A549 (cell line): ENCODE results near the gene ATP10B. TPM values are rescaled to one million over a fixed set of nuclear protein-coding genes. Genes with fewer than 3 reads are reported as not detected.

ENCODE experiments used
- ATAC-seq, 2 experiments: fragments of 200-7000 bp in 1 of 2; fragments of >200 bp in 1 of 2; cut with Nextera tagmentation in 1 of 2; cut with Tn5 transposase in 1 of 2; 3 replicates each; pipeline versions ENCODE4 v1.8.0 to v1.9.1; 2018 to 2020; ENCODE audit warnings: mild to moderate bottlenecking in 1 of 2, moderate library complexity in 1 of 2
- CTCF ChIA-PET: fragments of 300-600 bp; sonication (Branson Sonifier 250); formaldehyde crosslinking; extraction: SDS; loops from one replicate; lab custom pipeline; 2021; ENCODE audit warnings: antibody characterized with exemption, inconsistent platforms; lab: Yijun Ruan, JAX
- POLR2A ChIA-PET: fragments of 350-600 bp; formaldehyde crosslinking; extraction: SDS; loops from one replicate; lab custom pipeline; 2021; ENCODE audit warnings: antibody characterized with exemption, inconsistent platforms; lab: Yijun Ruan, JAX
- DNase-seq, 2 experiments: peaks; one replicate each; pipeline versions ENCODE4 v3.0.0 to v3.0.0-alpha.2; 2011 to 2016; ENCODE audit warnings: low read depth in 1 of 2, low spot score in 1 of 2
- FAIRE-seq: peaks from 2 replicates; lab custom pipeline; 2011; peaks lifted over from hg19 to GRCh38; lab: Jason Lieb, UNC
- H3K27ac ChIP-seq, 2 experiments: fragments of >200 bp; sonication (Bioruptor Twin); formaldehyde crosslinking; 3 replicates each; pipeline ENCODE4 v1.5.1; 2016 to 2017
- H3K4me1 ChIP-seq: fragments of >200 bp; sonication (Bioruptor Twin); formaldehyde crosslinking; 3 replicates; pipeline ENCODE4 v1.6.1; 2016
- H3K4me2 ChIP-seq: fragments of >200 bp; sonication (Bioruptor Twin); formaldehyde crosslinking; 3 replicates; pipeline ENCODE4 v1.6.1; 2016
- H3K4me3 ChIP-seq: fragments of >200 bp; sonication (Bioruptor Twin); formaldehyde crosslinking; 3 replicates; pipeline ENCODE4 v1.5.1; 2016
- H3K9me3 ChIP-seq: fragments of >200 bp; sonication (Bioruptor Twin); formaldehyde crosslinking; 3 replicates; pipeline ENCODE4 v1.6.1; 2016
- CBX8 ChIP-seq: fragments of 200-600 bp; sonication (generic); IDR thresholded peaks from 2 replicates; pipeline ENCODE4 v1.6.1; 2016
- CEBPB ChIP-seq, 2 experiments: fragments of >200 bp in 1 of 2; sonication (Bioruptor Twin) in 1 of 2; formaldehyde crosslinking in 1 of 2; IDR thresholded peaks; 2 replicates each; pipeline ENCODE4 v1.6.1; 2012 to 2016
- CHD2 ChIP-seq: fragments of 150-350 bp; IDR thresholded peaks from 2 replicates; pipeline ENCODE4 v1.6.1; 2014; ENCODE audit warnings: low read length; ENCODE audit not compliant: partially characterized antibody
- CHD4 ChIP-seq: fragments of 200-600 bp; sonication (generic); IDR thresholded peaks from 2 replicates; pipeline ENCODE4 v1.6.1; 2016; ENCODE audit warnings: antibody characterized with exemption, mild to moderate bottlenecking, borderline replicate concordance
- EHMT2 ChIP-seq: fragments of 200-600 bp; sonication (generic); IDR thresholded peaks from 2 replicates; pipeline ENCODE4 v1.6.1; 2016; ENCODE audit warnings: antibody characterized with exemption, low read depth, mild to moderate bottlenecking, moderate library complexity
- FOSB ChIP-seq: fragments of 250-450 bp; sonication (Bioruptor Pico); IDR thresholded peaks from 2 replicates; pipeline ENCODE4 v1.5.0; 2020; ENCODE audit warnings: mild to moderate bottlenecking, moderate library complexity
- FOSL2 ChIP-seq, 2 experiments: fragments of 450-650 bp in 1 of 2; fragments of >200 bp in 1 of 2; sonication (Bioruptor Twin) in 1 of 2; formaldehyde crosslinking; IDR thresholded peaks; 2 replicates each; pipeline versions ENCODE4 v1.5.0 to v1.6.1; 2016 to 2020; ENCODE audit warnings: mild to moderate bottlenecking in 1 of 2, moderate library complexity in 1 of 2
- FOXS1 ChIP-seq: fragments of 250-450 bp; sonication (Bioruptor Pico); IDR thresholded peaks from 2 replicates; pipeline ENCODE4 v1.5.0; 2020; ENCODE audit warnings: mild to moderate bottlenecking, moderate library complexity
- GATA3 ChIP-seq: IDR thresholded peaks from 2 replicates; pipeline ENCODE4 v1.6.1; 2012; ENCODE audit warnings: borderline replicate concordance
- HDAC2 ChIP-seq: fragments of 200-600 bp; sonication (generic); IDR thresholded peaks from 2 replicates; pipeline ENCODE4 v1.6.1; 2016
- HEYL ChIP-seq: fragments of 250-450 bp; sonication (Bioruptor Pico); IDR thresholded peaks from 2 replicates; pipeline ENCODE4 v1.8.0; 2021; ENCODE audit warnings: mild to moderate bottlenecking, moderate library complexity
- HOXB13 ChIP-seq: fragments of 250-450 bp; sonication (Bioruptor Pico); IDR thresholded peaks from 2 replicates; pipeline ENCODE4 v1.5.0; 2020; ENCODE audit warnings: low read depth, mild to moderate bottlenecking, moderate library complexity
- HOXB5 ChIP-seq: fragments of 250-450 bp; sonication (Bioruptor Pico); IDR thresholded peaks from 2 replicates; pipeline ENCODE4 v1.5.0; 2020; ENCODE audit warnings: mild to moderate bottlenecking, moderate library complexity
- JUN ChIP-seq, 2 experiments: fragments of >200 bp; sonication (Bioruptor Twin); formaldehyde crosslinking; IDR thresholded peaks; 2 replicates in 1 of 2; 3 replicates in 1 of 2; pipeline ENCODE4 v1.6.1; 2016 to 2017
- KDM5A ChIP-seq: fragments of 200-600 bp; sonication (generic); IDR thresholded peaks from 2 replicates; pipeline ENCODE4 v1.6.1; 2016; ENCODE audit warnings: antibody characterized with exemption, mild to moderate bottlenecking
- MAZ ChIP-seq: fragments of 150-350 bp; IDR thresholded peaks from 2 replicates; pipeline ENCODE4 v1.6.1; 2014; ENCODE audit warnings: antibody characterized with exemption, low read depth, low read length, borderline replicate concordance
- NPAS2 ChIP-seq: fragments of 250-450 bp; sonication (Bioruptor Pico); IDR thresholded peaks from 2 replicates; pipeline ENCODE4 v1.8.0; 2022; ENCODE audit warnings: mild to moderate bottlenecking, moderate library complexity, borderline replicate concordance
- POLR2A ChIP-seq: IDR thresholded peaks from 2 replicates; pipeline ENCODE4 v1.6.1; 2012; ENCODE audit warnings: mild to moderate bottlenecking, low read length
- RARB ChIP-seq: fragments of 250-450 bp; sonication (Bioruptor Pico); IDR thresholded peaks from 2 replicates; pipeline ENCODE4 v1.8.0; 2021; ENCODE audit warnings: mild to moderate bottlenecking, moderate library complexity
- ZFP36 ChIP-seq: fragments of 450-650 bp; IDR thresholded peaks from 2 replicates; pipeline ENCODE4 v1.6.1; 2014; ENCODE audit warnings: borderline replicate concordance; ENCODE audit not compliant: partially characterized antibody
- ZNF302 ChIP-seq: fragments of 250-450 bp; sonication (Bioruptor Pico); IDR thresholded peaks from 2 replicates; pipeline ENCODE4 v1.9.0; 2021; ENCODE audit warnings: inconsistent platforms, mild to moderate bottlenecking, moderate library complexity
- WGBS: methylation state at CpG from one replicate; pipeline ENCODE4 v1.1.6; 2017; ENCODE audit errors: missing lambda C conversion rate; 5-methylcytosine and 5-hydroxymethylcytosine counted together
- polyA plus RNA-seq, 4 experiments: library from polyadenylated mRNA; depleted of rRNA in 3 of 4; stranded (reverse); fragments of >200 nt; fragmentation: RNase III in 1 of 4; extraction: RNeasy Plus Mini Kit Qiagen cat#74134 plus additional on column Dnase treatment in 1 of 4; gene quantifications; 2 replicates in 3 of 4; 3 replicates in 1 of 4; pipeline ENCODE4 v1.2.3, GENCODE V29; 2011 to 2017
- TF ChIP-seq, protein P1 (sequence below): fragments of 200-600 bp; sonication (generic); IDR thresholded peaks from 2 replicates; pipeline ENCODE4 v1.6.1; 2016; ENCODE audit warnings: antibody characterized with exemption, mild to moderate bottlenecking, moderate library complexity
- TF ChIP-seq, protein P2 (sequence below): IDR thresholded peaks from 2 replicates; pipeline ENCODE4 v1.6.1; 2012
- TF ChIP-seq, protein P3 (sequence below): fragments of 250-450 bp; sonication (Bioruptor Pico); IDR thresholded peaks from 2 replicates; pipeline ENCODE4 v1.5.0; 2020; ENCODE audit warnings: low read depth, mild to moderate bottlenecking, moderate library complexity
- TF ChIP-seq, protein P4 (sequence below): fragments of >200 bp; sonication (Bioruptor Twin); formaldehyde crosslinking; IDR thresholded peaks from 2 replicates; pipeline ENCODE4 v1.6.1; 2016
- TF ChIP-seq, protein P5 (sequence below): fragments of >200 bp; sonication (Bioruptor Twin); formaldehyde crosslinking; IDR thresholded peaks from 3 replicates; pipeline ENCODE4 v1.5.1; 2016

Gene ATP10B
- polyA plus RNA-seq, 2 of the 4 experiments (the other 2 are of a cell fraction) = not detected

DNA sequence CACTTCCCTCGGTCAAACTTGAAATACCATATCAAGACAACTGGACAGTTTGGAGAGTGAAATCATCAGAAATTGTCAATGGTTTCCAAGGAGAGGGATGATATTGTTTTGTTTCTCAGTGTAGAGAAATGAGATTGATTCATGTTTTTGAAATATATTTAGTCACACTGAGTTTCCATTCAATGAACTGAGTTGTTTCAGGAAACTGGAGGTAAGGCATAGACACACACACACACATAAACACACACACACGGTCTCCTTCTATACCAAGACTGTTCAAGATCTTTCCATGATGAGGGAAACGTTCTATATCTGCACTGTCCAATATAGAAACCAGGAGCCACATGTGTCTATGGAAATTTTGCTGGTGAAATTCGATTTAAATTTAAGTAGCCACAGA lies 247.5 kb downstream of the ATP10B start:
- ATAC-seq (no peak), FAIRE-seq (no peak), DNase-seq (no peak)
- POLR2A ChIA-PET = no interaction called here
- Histone ChIP-seq H3K4me2 (no peak overlapping the region), H3K27ac (no peak overlapping the region), H3K4me3 (no peak overlapping the region), H3K9me3 (no peaks in the 10 kb centered on the region)
- WGBS = 3% methylated on average over 4 of the region's 4 CpGs
- TF ChIP-seq MAZ (no peak), FOSL2 (IDR thresholded peaks at IDR 0.05) (no peak), FOSL2 (CRISPR knock-in tag; IDR thresholded peaks at IDR 0.05) (no peak), ZNF302 (CRISPR knock-in tag) (no peak), NPAS2 (CRISPR knock-in tag) (no peak), HOXB5 (CRISPR knock-in tag) (no peak), GATA3 (no peak), CHD2 (no peak), HOXB13 (CRISPR knock-in tag) (no peak), HDAC2 (no peak), JUN (IDR thresholded peaks at IDR 0.05) (no peak)
- TF ChIP-seq, protein P1, sequence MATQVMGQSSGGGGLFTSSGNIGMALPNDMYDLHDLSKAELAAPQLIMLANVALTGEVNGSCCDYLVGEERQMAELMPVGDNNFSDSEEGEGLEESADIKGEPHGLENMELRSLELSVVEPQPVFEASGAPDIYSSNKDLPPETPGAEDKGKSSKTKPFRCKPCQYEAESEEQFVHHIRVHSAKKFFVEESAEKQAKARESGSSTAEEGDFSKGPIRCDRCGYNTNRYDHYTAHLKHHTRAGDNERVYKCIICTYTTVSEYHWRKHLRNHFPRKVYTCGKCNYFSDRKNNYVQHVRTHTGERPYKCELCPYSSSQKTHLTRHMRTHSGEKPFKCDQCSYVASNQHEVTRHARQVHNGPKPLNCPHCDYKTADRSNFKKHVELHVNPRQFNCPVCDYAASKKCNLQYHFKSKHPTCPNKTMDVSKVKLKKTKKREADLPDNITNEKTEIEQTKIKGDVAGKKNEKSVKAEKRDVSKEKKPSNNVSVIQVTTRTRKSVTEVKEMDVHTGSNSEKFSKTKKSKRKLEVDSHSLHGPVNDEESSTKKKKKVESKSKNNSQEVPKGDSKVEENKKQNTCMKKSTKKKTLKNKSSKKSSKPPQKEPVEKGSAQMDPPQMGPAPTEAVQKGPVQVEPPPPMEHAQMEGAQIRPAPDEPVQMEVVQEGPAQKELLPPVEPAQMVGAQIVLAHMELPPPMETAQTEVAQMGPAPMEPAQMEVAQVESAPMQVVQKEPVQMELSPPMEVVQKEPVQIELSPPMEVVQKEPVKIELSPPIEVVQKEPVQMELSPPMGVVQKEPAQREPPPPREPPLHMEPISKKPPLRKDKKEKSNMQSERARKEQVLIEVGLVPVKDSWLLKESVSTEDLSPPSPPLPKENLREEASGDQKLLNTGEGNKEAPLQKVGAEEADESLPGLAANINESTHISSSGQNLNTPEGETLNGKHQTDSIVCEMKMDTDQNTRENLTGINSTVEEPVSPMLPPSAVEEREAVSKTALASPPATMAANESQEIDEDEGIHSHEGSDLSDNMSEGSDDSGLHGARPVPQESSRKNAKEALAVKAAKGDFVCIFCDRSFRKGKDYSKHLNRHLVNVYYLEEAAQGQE = no peak
- TF ChIP-seq, all 56 proteins: peak for 0
- CTCF ChIA-PET = no interaction called here
- H3K4me1 ChIP-seq = no peaks in the 10 kb centered on the region

DNA sequence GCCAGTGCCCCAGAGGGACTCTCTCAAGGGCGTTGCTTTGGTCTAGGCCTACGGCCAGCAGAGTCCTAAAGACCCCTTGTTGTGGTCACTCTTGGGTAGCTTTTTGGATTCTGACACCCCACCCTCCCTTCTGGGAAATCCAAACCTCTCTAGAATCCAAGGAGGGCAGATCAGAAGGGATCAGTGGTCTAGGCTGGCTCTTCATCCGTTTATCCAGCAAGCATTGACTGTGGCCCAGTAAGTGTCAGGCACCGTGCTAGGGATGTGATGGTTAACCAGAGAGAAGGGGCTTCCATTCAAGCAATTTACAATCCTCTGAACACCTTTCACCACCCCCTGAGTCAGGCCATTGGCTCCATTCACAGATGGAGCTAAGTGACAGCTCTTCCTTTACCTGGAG lies 249.3 kb downstream of the ATP10B start:
- TF ChIP-seq POLR2A (no peak), KDM5A (no peak), FOXS1 (CRISPR knock-in tag) (no peak), HEYL (CRISPR knock-in tag) (no peak), CEBPB (IDR thresholded peaks at IDR 0.05) (no peak), ZFP36 (no peak), FOSB (CRISPR knock-in tag) (no peak), HOXB5 (CRISPR knock-in tag) (no peak), CHD4 (no peak), RARB (CRISPR knock-in tag) (no peak), EHMT2 (no peak), CBX8 (no peak), ZNF302 (CRISPR knock-in tag) (no peak), MAZ (no peak), JUN (IDR thresholded peaks at IDR 0.05) (no peak)
- TF ChIP-seq, protein P2, sequence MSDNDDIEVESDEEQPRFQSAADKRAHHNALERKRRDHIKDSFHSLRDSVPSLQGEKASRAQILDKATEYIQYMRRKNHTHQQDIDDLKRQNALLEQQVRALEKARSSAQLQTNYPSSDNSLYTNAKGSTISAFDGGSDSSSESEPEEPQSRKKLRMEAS = no peak
- TF ChIP-seq, protein P3, sequence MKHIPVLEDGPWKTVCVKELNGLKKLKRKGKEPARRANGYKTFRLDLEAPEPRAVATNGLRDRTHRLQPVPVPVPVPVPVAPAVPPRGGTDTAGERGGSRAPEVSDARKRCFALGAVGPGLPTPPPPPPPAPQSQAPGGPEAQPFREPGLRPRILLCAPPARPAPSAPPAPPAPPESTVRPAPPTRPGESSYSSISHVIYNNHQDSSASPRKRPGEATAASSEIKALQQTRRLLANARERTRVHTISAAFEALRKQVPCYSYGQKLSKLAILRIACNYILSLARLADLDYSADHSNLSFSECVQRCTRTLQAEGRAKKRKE (CRISPR knock-in tag) = no peak
- TF ChIP-seq, protein P4, sequence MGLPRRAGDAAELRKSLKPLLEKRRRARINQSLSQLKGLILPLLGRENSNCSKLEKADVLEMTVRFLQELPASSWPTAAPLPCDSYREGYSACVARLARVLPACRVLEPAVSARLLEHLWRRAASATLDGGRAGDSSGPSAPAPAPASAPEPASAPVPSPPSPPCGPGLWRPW = no peak
- TF ChIP-seq, protein P5, sequence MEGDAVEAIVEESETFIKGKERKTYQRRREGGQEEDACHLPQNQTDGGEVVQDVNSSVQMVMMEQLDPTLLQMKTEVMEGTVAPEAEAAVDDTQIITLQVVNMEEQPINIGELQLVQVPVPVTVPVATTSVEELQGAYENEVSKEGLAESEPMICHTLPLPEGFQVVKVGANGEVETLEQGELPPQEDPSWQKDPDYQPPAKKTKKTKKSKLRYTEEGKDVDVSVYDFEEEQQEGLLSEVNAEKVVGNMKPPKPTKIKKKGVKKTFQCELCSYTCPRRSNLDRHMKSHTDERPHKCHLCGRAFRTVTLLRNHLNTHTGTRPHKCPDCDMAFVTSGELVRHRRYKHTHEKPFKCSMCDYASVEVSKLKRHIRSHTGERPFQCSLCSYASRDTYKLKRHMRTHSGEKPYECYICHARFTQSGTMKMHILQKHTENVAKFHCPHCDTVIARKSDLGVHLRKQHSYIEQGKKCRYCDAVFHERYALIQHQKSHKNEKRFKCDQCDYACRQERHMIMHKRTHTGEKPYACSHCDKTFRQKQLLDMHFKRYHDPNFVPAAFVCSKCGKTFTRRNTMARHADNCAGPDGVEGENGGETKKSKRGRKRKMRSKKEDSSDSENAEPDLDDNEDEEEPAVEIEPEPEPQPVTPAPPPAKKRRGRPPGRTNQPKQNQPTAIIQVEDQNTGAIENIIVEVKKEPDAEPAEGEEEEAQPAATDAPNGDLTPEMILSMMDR = no peak
- H3K9me3 ChIP-seq = no peaks in the 10 kb centered on the region
- 16% methylated on average over 4 of the region's 4 CpGs for WGBS
- no peak overlapping the region for H3K27ac ChIP-seq
- CTCF ChIA-PET = interaction anchor here (2.3 kb wide), 1 partner anchor 11 kb away, joined by 7 read pairs; no protein-coding TSS in a partner anchor
- H3K4me3 ChIP-seq = no peak overlapping the region
- DNase-seq = no peak
- H3K4me1 ChIP-seq = no peaks in the 10 kb centered on the region
- no peak for FAIRE-seq
- POLR2A ChIA-PET = no interaction called here
- no peak overlapping the region for H3K4me2 ChIP-seq
- no peak for ATAC-seq
